ENCODE results near the gene AP2A1.

AP2A1 gene

DNA sequence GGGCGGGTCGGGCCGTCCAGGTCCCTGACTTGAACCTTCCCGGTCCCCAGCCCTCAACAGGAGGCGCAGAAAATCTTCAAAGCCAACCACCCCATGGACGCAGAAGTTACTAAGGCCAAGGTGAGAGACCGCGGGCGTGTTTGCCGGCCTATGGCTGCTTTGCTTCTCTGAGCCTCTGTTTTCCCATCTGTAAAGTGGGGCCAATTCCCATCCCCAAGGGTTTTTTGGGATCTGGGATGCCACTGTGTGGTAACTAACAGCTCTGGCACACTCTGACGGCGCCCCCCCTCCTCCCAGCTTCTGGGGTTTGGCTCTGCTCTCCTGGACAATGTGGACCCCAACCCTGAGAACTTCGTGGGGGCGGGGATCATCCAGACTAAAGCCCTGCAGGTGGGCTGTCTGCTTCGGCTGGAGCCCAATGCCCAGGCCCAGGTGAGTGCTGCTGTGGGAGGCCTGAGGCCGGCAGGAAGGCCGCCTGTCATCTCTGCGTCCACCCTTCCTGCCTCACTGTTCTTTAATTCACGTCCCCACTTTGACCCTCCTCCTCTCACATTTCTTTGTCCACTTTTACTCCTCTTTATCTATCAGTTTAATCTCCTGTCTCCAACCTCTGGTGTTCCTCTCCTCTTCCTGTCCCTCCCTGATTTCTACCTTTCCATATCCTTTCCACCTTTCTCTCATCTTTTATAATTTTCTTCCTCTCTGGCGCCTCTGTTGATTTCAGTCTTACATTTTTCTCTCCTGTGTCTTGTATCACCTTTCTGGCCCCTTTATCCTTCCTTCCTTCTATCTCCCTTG, 39.2 kb downstream of the AP2A1 start:
- H2AFZ ChIP-seq (ENCODE audit: low read depth, low read length), result no peak overlapping the region
- no peaks in the 10 kb centered on the region for H3K27me3 ChIP-seq (ENCODE audit: low read depth, low read length)

DNA sequence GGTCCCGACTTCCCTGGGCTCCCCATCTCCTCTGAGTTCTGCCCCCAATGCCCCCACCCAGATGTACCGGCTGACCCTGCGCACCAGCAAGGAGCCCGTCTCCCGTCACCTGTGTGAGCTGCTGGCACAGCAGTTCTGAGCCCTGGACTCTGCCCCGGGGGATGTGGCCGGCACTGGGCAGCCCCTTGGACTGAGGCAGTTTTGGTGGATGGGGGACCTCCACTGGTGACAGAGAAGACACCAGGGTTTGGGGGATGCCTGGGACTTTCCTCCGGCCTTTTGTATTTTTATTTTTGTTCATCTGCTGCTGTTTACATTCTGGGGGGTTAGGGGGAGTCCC, 39.8 kb downstream of the AP2A1 start:
- H3K4me3 ChIP-seq (ENCODE audit: low read length), result no peak overlapping the region
- peaks cover 27% of the 10 kb centered on the region for H3K36me3 ChIP-seq (replicated peaks; ENCODE audit: low read depth, low read length)
- no peaks in the 10 kb centered on the region for H3K79me2 ChIP-seq (ENCODE audit: low read length)
- H3K4me1 ChIP-seq (ENCODE audit: low read length), result peaks cover 19% of the 10 kb centered on the region
- no peaks in the 10 kb centered on the region for H4K20me1 ChIP-seq (ENCODE audit: insufficient read depth, low read length)
- no peak overlapping the region for H3K27ac ChIP-seq (ENCODE audit: low read length)
- no peak overlapping the region for H3K9ac ChIP-seq (ENCODE audit: low read length)
- H3K27me3 ChIP-seq (ENCODE audit: low read depth, low read length), result no peaks in the 10 kb centered on the region
- no peaks in the 10 kb centered on the region for H3K9me3 ChIP-seq (ENCODE audit: insufficient read depth, low read length)
- TF ChIP-seq EZH2phosphoT487 (IDR thresholded peaks at IDR 0.05; ENCODE audit: low read depth), result no peak
- no peak overlapping the region for H2AFZ ChIP-seq (ENCODE audit: low read depth, low read length)
- no peak overlapping the region for H3K4me2 ChIP-seq (ENCODE audit: low read length)

More for the DNA sequence above, 39.2 kb downstream of the AP2A1 start:
- Histone ChIP-seq H3K4me3 (ENCODE audit: low read length) (no peak overlapping the region), H3K9me3 (ENCODE audit: insufficient read depth, low read length) (no peaks in the 10 kb centered on the region), H4K20me1 (ENCODE audit: insufficient read depth, low read length) (no peaks in the 10 kb centered on the region), H3K79me2 (ENCODE audit: low read length) (no peaks in the 10 kb centered on the region), H3K27ac (ENCODE audit: low read length) (no peak overlapping the region), H3K4me2 (ENCODE audit: low read length) (no peak overlapping the region), H3K9ac (ENCODE audit: low read length) (no peak overlapping the region), H3K4me1 (ENCODE audit: low read length) (peaks cover 19% of the 10 kb centered on the region), H3K36me3 (replicated peaks; ENCODE audit: low read depth, low read length) (peaks cover 27% of the 10 kb centered on the region)
- TF ChIP-seq EZH2phosphoT487 (IDR thresholded peaks at IDR 0.05; ENCODE audit: low read depth), result no peak
- TF ChIP-seq, protein P1, sequence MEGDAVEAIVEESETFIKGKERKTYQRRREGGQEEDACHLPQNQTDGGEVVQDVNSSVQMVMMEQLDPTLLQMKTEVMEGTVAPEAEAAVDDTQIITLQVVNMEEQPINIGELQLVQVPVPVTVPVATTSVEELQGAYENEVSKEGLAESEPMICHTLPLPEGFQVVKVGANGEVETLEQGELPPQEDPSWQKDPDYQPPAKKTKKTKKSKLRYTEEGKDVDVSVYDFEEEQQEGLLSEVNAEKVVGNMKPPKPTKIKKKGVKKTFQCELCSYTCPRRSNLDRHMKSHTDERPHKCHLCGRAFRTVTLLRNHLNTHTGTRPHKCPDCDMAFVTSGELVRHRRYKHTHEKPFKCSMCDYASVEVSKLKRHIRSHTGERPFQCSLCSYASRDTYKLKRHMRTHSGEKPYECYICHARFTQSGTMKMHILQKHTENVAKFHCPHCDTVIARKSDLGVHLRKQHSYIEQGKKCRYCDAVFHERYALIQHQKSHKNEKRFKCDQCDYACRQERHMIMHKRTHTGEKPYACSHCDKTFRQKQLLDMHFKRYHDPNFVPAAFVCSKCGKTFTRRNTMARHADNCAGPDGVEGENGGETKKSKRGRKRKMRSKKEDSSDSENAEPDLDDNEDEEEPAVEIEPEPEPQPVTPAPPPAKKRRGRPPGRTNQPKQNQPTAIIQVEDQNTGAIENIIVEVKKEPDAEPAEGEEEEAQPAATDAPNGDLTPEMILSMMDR (IDR thresholded peaks at IDR 0.05; ENCODE audit: low read depth, low read length), result no peak

DNA sequence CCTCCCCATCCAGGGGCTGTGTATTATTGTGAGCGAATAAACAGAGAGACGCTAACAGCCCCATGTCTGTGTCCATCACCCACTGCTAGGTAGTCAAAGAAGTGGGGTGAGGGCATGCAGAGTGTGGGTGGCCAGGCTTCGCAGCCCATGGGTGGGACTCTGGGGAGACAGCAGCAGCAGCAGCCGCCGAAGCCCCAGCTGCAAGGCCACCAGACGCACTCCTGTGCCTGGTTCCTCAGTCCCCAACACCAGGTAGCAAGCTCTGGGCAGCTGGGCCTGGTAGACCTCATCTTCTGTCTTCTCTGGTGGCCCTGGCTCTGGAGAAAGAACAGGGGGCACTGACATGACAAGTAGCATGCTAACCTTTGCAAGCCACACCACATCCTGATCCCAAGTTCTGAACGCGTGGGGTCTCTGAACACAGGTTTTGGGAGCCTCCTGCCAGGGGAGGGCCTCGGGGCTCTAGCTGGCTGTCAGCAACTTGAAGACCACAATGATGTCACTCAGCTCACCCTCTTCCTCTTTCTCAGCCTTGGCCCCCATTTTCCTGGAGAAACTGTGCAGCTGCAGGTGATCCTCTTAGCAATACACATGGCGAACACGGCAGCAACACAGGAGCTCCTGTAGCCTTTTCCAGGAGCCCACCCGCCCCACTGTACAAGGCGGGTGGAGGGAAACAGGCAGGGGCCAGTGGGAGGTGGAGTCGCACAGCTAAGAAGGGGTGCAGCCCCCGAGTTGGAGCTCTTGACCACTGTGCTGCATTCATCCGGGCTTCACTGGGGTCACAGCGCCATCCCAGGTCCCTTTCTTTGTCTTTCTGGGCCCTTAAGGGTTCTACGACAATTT, 40.5 kb downstream of the AP2A1 start:
- no peak for TF ChIP-seq EZH2phosphoT487 (IDR thresholded peaks at IDR 0.05; ENCODE audit: low read depth)
- TF ChIP-seq, protein P1 (IDR thresholded peaks at IDR 0.05; ENCODE audit: low read depth, low read length), result no peak
- Histone ChIP-seq H3K36me3 (replicated peaks; ENCODE audit: low read depth, low read length) (peaks cover 27% of the 10 kb centered on the region), H3K9ac (ENCODE audit: low read length) (no peak overlapping the region)

DNA sequence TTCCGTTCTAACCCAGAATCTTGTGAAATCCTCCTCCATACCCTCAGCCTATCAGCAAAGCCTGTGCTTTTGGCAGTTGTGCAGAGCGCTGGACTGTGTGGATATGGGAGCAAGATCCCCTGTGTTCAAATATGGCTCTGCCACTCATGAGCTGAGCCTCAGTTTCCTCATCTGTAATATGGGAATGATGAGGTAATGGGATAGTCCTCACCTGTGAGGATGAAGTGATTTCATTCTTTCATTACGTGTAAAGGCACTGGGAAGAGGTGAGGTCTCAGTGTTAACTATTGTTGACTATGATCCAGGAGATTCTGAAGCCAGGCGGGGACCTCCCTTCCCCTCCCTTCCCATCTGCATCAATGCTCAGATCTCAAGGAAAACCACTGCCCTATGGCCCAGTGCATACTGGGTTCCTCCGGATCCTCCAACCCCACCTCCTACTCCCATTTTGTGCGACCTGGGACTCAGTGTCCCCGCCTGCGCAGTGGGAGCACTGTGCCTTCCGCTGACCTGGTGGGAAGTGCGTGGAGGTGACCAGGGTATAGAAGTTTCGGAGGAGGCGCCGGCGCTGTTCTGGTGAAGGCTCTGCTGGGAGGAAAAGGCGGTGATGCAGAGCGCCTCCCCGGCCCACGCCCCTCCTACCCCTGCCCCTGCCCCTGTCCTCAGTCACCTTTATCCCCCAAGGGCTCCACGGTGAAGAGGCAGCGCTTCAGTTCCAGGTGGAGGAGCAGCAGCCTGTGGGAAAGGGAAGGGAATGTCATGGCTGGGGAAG, 41.3 kb downstream of the AP2A1 start:
- H2AFZ ChIP-seq (ENCODE audit: low read depth, low read length), result no peak overlapping the region
- no peak overlapping the region for H3K27ac ChIP-seq (ENCODE audit: low read length)
- no peaks in the 10 kb centered on the region for H3K9me3 ChIP-seq (ENCODE audit: insufficient read depth, low read length)
- no peaks in the 10 kb centered on the region for H4K20me1 ChIP-seq (ENCODE audit: insufficient read depth, low read length)
- H3K79me2 ChIP-seq (ENCODE audit: low read length), result no peaks in the 10 kb centered on the region
- no peaks in the 10 kb centered on the region for H3K27me3 ChIP-seq (ENCODE audit: low read depth, low read length)
- H3K4me2 ChIP-seq (ENCODE audit: low read length), result no peak overlapping the region
- H3K36me3 ChIP-seq (replicated peaks; ENCODE audit: low read depth, low read length), result peaks cover 24% of the 10 kb centered on the region
- peaks cover 26% of the 10 kb centered on the region for H3K4me1 ChIP-seq (ENCODE audit: low read length)
- no peak for TF ChIP-seq EZH2phosphoT487 (IDR thresholded peaks at IDR 0.05; ENCODE audit: low read depth)
- TF ChIP-seq, protein P1 (IDR thresholded peaks at IDR 0.05; ENCODE audit: low read depth, low read length), result no peak
- H3K9ac ChIP-seq (ENCODE audit: low read length), result no peak overlapping the region
- no peak overlapping the region for H3K4me3 ChIP-seq (ENCODE audit: low read length)

More for the DNA sequence above, 40.5 kb downstream of the AP2A1 start:
- H3K4me3 ChIP-seq (ENCODE audit: low read length), result no peak overlapping the region
- no peaks in the 10 kb centered on the region for H3K27me3 ChIP-seq (ENCODE audit: low read depth, low read length)
- H4K20me1 ChIP-seq (ENCODE audit: insufficient read depth, low read length), result no peaks in the 10 kb centered on the region
- H3K9me3 ChIP-seq (ENCODE audit: insufficient read depth, low read length), result no peaks in the 10 kb centered on the region
- no peak overlapping the region for H2AFZ ChIP-seq (ENCODE audit: low read depth, low read length)
- no peak overlapping the region for H3K4me2 ChIP-seq (ENCODE audit: low read length)
- 0 out of 2 replicates have a peak overlapping the region, but pooled peaks have one; percentile 0 for H3K27ac ChIP-seq (ENCODE audit: low read length)
- H3K79me2 ChIP-seq (ENCODE audit: low read length), result no peaks in the 10 kb centered on the region
- H3K4me1 ChIP-seq (ENCODE audit: low read length), result peaks cover 22% of the 10 kb centered on the region
